Stomach smooth muscle (tissue), 2 donors: ENCODE data around the gene CRABP1.

Experiments used
- H3K27ac ChIP-seq: one replicate; pipeline ENCODE4 v1.7.0; 2013; ENCODE audit warnings: mild to moderate bottlenecking, low read length, inconsistent platforms
- H3K27me3 ChIP-seq, 2 donors: one replicate each; pipeline ENCODE4 v1.7.0; 2013; ENCODE audit warnings: low read length in 2 of 2; ENCODE audit not compliant: insufficient read depth in 2 of 2, control insufficient read depth in 1 of 2
- H3K36me3 ChIP-seq, 2 donors: one replicate each; pipeline ENCODE4 v1.7.0; 2013; ENCODE audit warnings: low read length in 2 of 2; ENCODE audit not compliant: control insufficient read depth in 2 of 2, insufficient read depth in 2 of 2
- H3K4me1 ChIP-seq: one replicate; pipeline ENCODE4 v1.7.0; 2013; ENCODE audit warnings: low read length; ENCODE audit not compliant: control insufficient read depth, insufficient read depth
- H3K4me3 ChIP-seq, 2 donors: one replicate each; pipeline ENCODE4 v1.7.0; 2013; ENCODE audit warnings: low read length in 2 of 2
- H3K9ac ChIP-seq, 2 donors: one replicate each; pipeline ENCODE4 v1.7.0; 2013; ENCODE audit warnings: low read length in 2 of 2, mild to moderate bottlenecking in 1 of 2
- H3K9me3 ChIP-seq, 2 donors: one replicate each; pipeline ENCODE4 v1.7.0; 2013; ENCODE audit warnings: low read length in 2 of 2; ENCODE audit not compliant: control insufficient read depth in 2 of 2
- donor health status: healthy.
- donor health status: Pancreatic carcinoma.

The CRABP1 gene

DNA sequence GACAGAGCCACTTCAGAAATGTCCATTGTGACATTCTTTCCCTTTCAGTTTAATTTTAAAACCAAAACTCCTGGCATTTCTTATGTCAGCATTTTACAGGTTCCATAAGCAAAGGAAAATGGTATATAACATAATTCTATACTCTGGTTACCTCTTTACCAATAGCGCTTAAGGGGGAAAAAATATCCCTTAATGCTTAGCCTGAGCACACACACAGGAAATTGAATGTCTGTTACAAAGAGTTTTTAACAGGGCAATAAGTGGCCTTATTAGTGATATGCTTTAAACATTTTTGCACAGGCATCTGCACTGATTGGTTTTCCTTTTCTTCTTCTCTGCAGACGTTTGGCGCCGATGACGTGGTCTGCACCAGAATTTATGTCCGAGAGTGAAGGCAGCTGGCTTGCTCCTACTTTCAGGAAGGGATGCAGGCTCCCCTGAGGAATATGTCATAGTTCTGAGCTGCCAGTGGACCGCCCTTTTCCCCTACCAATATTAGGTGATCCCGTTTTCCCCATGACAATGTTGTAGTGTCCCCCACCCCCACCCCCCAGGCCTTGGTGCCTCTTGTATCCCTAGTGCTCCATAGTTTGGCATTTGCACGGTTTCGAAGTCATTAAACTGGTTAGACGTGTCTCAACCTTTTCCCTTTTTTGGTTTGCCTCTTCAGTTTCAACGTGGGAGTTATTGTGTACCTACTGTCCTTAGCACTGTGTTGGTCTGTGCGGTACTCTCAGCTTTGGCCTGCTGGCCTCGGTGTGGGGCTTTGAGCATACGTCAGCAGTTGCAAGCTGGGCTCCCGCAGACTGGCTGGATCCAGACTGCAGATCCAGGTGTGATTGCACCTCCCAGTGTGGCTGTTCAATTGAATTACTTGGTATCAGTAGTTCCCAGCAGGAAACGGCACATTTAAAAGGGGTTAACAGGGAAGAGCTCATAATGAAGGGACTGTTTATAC is 7.7 kb downstream of the CRABP1 start:
- H3K36me3 ChIP-seq: no peaks in the 10 kb centered on the region
- peaks cover 0 to 7% of the 10 kb centered on the region in 2 donors for H3K27me3 ChIP-seq
- H3K27ac ChIP-seq: no peak overlapping the region
- H3K9me3 ChIP-seq: no peaks in the 10 kb centered on the region
- no peak overlapping the region for H3K4me3 ChIP-seq
- H3K9ac ChIP-seq: no peak overlapping the region
- no peaks in the 10 kb centered on the region for H3K4me1 ChIP-seq

DNA sequence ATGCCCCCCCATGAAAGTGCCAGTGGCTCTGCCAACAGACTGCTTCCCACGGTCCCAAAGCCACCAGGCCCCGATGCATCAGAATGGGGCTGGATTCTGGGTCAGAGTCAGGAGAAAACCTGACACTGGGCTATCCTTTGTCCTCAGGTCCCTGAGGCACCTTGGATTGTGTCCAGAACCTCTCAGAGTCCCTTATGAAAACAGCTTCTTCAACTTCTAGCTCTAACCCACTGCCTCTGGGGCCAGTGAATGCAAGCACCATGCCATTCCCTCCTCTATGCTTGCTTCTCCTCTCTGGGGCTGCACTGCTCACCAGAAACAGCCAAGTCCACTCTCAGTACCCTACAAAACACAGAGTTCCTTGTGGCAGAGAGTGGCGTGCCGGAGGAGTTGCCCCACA is 9.9 kb downstream of the CRABP1 start:
- H3K9me3 ChIP-seq: no peaks in the 10 kb centered on the region
- H3K36me3 ChIP-seq: no peaks in the 10 kb centered on the region
- no peak overlapping the region for H3K4me3 ChIP-seq
- H3K27me3 ChIP-seq: peaks cover 0 to 7% of the 10 kb centered on the region in 2 donors
- H3K9ac ChIP-seq: no peak overlapping the region
- H3K27ac ChIP-seq: no peak overlapping the region
- H3K4me1 ChIP-seq: no peaks in the 10 kb centered on the region

DNA sequence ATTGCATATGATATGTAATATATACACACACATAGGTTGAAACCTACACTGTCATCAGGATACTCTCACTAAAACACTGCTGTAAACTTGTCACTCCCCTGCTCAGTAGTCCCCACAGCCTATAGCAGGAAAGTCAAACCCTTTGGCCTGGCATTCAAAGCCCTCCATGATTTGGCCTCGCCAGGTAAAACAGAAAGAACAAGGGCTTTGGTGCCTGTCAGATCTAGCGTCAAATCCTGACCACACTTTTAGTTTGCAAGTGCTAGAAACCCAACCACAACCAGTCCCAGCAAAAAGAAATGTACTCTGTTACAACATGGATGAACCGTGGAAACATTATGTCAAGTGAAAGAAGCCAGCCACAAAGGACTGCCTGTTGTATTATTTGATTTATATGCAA is 11.4 kb downstream of the CRABP1 start:
- Histone ChIP-seq H3K36me3 (no peaks in the 10 kb centered on the region), H3K4me3 (no peak overlapping the region), H3K27me3 (peaks cover 0 to 6% of the 10 kb centered on the region in 2 donors), H3K4me1 (no peaks in the 10 kb centered on the region), H3K27ac (no peak overlapping the region), H3K9ac (no peak overlapping the region), H3K9me3 (no peaks in the 10 kb centered on the region)

DNA sequence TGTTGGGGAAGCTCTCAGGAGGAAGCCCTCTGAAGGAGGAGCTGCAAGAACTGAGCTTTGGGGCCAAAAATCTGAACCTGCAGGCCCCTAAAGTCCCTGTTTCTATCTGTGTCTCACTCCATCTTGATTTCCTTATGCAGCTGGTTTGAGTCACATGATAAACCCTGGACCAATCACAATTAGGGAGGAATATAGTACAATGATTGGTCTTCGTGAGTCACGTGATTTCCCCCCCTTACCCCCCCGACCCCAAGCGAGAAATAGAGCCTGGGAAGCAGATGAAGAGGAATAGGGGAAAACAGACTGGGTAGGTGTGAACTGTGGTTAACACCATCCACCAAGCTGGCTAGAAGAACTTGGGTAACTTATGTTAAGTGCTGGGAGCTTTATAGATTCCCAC is 12.9 kb downstream of the CRABP1 start:
- H3K9me3 ChIP-seq: no peaks in the 10 kb centered on the region
- H3K27ac ChIP-seq: no peak overlapping the region

DNA sequence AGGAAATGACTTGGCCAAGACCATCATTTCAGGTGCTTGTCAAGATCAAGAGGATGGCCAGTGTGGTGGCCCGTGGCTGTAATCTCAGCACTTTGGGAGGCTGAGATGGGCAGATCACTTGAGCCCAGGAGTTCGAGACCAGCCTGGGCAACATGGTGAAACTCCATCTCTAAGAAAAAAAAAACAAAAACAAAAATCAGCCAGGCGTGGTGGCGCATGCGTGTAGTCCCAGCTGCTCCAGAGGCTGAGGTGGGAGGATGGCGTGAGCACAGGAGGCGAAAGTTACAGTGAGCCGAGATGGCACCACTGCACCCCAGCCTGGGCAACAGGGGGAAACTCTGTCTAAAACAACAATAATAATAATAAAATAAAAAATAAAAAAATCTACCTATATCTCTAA is 15.0 kb downstream of the CRABP1 start:
- Histone ChIP-seq H3K4me1 (peaks cover 2% of the 10 kb centered on the region), H3K27ac (no peak overlapping the region), H3K27me3 (peaks cover 0 to under 1% of the 10 kb centered on the region in 2 donors), H3K36me3 (no peaks in the 10 kb centered on the region), H3K4me3 (no peak overlapping the region), H3K9me3 (no peaks in the 10 kb centered on the region), H3K9ac (no peak overlapping the region)

More for the DNA sequence above, 12.9 kb downstream of the CRABP1 start:
- Histone ChIP-seq H3K27me3 (peaks cover 0 to 6% of the 10 kb centered on the region in 2 donors), H3K4me1 (no peaks in the 10 kb centered on the region), H3K4me3 (no peak overlapping the region), H3K36me3 (no peaks in the 10 kb centered on the region), H3K9ac (no peak overlapping the region)

DNA sequence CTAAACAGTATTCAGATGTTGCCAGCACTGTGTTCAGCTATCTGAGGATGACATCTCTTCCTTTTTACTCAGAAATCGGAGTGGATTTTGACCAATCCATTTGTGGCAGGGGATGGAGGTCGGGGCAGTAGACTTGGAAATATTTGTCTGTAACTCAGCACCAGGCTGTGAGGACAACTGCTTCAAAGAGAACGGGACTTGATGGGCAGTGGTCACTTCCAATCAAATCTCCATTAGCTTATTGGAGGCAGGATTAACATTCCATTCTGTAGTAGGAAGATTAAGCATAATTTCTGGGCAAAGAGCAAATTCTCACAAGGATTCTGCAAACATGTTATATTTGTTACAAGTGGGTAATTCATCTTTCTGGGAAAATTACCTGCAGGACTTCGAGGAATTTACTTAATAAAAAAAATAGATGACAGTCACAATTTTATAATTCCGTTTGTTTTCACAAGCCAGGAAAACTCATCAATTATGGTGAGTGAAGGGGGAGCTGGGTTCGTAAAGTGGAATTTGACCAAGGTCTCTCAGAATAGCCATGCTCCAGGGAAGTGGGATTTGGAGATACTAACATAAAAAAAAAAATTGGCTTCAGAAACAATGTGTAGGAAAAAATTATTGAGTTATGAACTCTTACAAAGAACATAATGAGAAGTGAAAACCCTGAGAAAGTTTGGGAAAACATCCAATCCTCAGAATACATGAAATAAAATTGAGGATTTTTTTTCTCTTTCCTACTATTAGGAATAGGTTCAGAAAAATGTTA is 18.1 kb downstream of the CRABP1 start:
- Histone ChIP-seq H3K9me3 (no peaks in the 10 kb centered on the region), H3K36me3 (no peaks in the 10 kb centered on the region), H3K27me3 (no peaks in the 10 kb centered on the region), H3K9ac (no peak overlapping the region), H3K4me1 (peaks cover 15% of the 10 kb centered on the region), H3K27ac (no peak overlapping the region), H3K4me3 (no peak overlapping the region)

DNA sequence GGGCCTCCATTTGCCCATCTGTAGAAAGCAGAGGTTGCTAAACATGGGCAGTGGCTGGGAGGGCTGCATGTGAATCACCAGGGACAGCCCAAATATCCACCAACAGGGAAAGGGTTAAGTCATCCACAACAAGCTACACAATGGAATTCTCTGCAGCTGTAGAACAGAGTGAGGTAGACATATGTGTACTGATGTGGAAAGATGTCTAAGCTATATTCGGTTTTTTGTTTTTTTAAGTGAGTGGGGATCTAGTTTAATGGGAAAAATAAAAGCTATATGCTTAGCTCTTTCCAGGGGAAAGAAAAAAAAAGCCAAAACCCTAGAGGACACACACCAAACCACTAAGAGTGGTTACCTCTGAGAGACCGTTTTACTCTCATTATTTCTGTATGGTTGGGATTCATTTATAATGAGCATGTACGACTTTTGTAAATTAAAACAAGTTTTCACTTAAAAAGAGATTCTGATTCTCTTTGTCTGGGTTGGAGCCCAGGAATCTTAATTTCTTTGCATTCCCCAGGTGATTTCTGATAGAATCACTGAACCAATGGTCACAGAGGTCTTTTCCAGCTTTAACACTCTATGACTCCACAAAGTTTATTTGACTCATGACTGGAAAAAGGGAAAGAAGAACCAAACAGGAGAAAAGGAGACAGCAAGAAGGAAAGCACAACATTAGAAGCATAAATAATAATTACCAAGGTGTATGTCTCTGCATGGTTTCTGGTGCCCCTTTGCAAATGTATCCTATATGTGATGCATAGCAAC is 19.1 kb downstream of the CRABP1 start:
- Histone ChIP-seq H3K27me3 (no peaks in the 10 kb centered on the region), H3K9ac (no peak overlapping the region), H3K36me3 (no peaks in the 10 kb centered on the region), H3K9me3 (no peaks in the 10 kb centered on the region), H3K4me3 (no peak overlapping the region), H3K27ac (no peak overlapping the region), H3K4me1 (peaks cover 15% of the 10 kb centered on the region)

DNA sequence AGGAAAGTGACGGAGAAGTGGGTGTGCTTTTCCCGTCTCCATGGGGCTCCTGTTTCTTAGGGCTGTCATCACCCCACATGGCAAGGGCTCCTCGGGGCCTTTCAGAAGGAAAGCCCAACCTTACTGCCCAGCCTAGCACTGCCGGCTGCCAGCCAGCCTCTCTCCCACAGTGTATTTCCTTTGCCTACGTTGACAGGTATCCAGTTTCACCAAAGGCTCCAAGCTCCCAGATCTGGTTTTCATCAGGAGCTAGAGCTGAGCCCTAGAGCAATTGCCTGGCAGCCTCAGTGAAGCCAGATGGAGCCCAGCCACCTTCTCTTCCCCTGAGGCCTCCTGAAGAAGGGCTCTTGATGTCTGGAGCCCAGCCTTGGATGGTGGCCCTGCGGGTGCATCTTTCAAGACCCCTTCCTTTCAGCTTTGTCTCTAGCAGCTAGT is 20.2 kb downstream of the CRABP1 start:
- Histone ChIP-seq H3K4me1 (peaks cover 15% of the 10 kb centered on the region), H3K9me3 (no peaks in the 10 kb centered on the region), H3K27ac (no peak overlapping the region), H3K9ac (no peak overlapping the region), H3K27me3 (no peaks in the 10 kb centered on the region), H3K4me3 (no peak overlapping the region), H3K36me3 (no peaks in the 10 kb centered on the region)

DNA sequence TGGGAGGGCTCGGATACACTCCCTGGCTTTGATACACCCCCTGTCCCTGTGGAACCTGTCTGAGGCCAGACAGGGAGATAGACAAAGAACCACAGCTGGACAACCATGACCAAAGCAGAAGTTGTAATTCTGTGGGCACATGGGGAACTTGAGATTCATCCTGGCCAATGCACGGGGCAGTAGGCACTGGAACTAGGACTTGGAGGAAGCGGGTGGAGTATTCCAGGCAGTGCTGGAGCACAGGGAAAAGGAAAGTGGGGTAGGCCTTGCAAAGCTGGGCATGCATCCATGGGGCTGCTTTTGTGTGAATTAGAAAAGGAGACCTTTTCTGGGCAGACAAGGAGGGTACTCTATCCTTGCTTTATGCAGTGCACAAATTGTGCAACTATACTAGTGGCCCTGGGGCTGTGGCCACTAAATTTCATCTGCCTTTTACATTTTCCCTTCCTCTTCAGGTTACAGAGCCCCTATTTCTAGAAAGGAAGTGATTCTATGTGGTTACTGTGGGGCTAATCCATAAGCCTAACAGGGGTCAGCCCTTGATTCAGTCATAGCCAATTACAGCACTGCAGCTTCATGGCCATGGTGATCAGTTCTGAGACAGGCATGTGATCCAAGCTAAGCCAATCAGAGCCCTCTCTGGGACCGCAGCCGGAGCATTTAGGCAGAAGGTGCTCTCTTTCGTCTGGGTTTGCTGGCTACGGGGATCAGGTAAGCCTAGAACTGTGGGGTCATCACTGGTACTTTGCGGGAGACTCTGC is 21.0 kb downstream of the CRABP1 start:
- no peaks in the 10 kb centered on the region for H3K9me3 ChIP-seq
- no peaks in the 10 kb centered on the region for H3K36me3 ChIP-seq
- no peak overlapping the region for H3K9ac ChIP-seq
- H3K4me1 ChIP-seq: peaks cover 15% of the 10 kb centered on the region
- H3K27ac ChIP-seq: no peak overlapping the region
- no peaks in the 10 kb centered on the region for H3K27me3 ChIP-seq
- no peak overlapping the region for H3K4me3 ChIP-seq
